IMR-90 (cell line): Measurements from ENCODE around the gene GLTPD2. TPM values are rescaled to one million over a fixed set of nuclear protein-coding genes. Genes with fewer than 3 reads are reported as not detected.

Experiments used
- ATAC-seq: fragments of 200-7000 bp; cut with Tn5 transposase; 2 replicates; pipeline ENCODE4 v1.9.1; 2020; ENCODE audit warnings: low read depth, mild to moderate bottlenecking, moderate library complexity
- BruUV-seq: library from RNA; stranded (reverse); fragments of 400-500 nt; replicated peaks from 2 replicates; lab custom pipeline; 2021; lab: Mats Ljungman, UMichigan
- CTCF ChIA-PET: fragments of 300-600 bp; formaldehyde crosslinking; extraction: SDS; loops from one replicate; lab custom pipeline; 2021; ENCODE audit warnings: antibody characterized with exemption; lab: Yijun Ruan, JAX
- POLR2A ChIA-PET: fragments of 300-600 bp; sonication (Branson Sonifier 250); formaldehyde crosslinking; loops from one replicate; lab custom pipeline; 2022; ENCODE audit warnings: antibody characterized with exemption; ENCODE audit not compliant: unreplicated experiment; lab: Charles Lee
- DNase-seq: peaks from one replicate; pipeline ENCODE4 v3.0.0; 2013
- H2AFZ ChIP-seq: replicated peaks from 2 replicates; pipeline ENCODE3; 2013; ENCODE audit warnings: low read length, mild to moderate bottlenecking; ENCODE audit not compliant: poor library complexity
- H2AK5ac ChIP-seq: 2 replicates; pipeline ENCODE4 v1.6.1; 2013; ENCODE audit warnings: low read depth, low read length, inconsistent platforms
- H2AK9ac ChIP-seq: replicated peaks from 2 replicates; pipeline ENCODE3; 2013; ENCODE audit warnings: mild to moderate bottlenecking, low read depth, low read length, moderate library complexity; ENCODE audit not compliant: poor library complexity
- H2BK120ac ChIP-seq: 2 replicates; pipeline ENCODE4 v1.6.1; 2013; ENCODE audit warnings: low read depth, low read length, inconsistent platforms
- H2BK15ac ChIP-seq: 3 replicates; pipeline ENCODE4 v1.6.1; 2013; ENCODE audit warnings: low read depth, low read length, inconsistent platforms
- H2BK20ac ChIP-seq: 2 replicates; pipeline ENCODE4 v1.6.1; 2013; ENCODE audit warnings: low read depth, mild to moderate bottlenecking, inconsistent platforms, low read length, moderate library complexity
- H2BK5ac ChIP-seq: 2 replicates; pipeline ENCODE4 v1.6.1; 2013; ENCODE audit warnings: mild to moderate bottlenecking, low read depth, low read length, inconsistent platforms; ENCODE audit not compliant: poor library complexity, severe bottlenecking
- H3K14ac ChIP-seq: replicated peaks from 2 replicates; pipeline ENCODE4 v1.6.1; 2013; ENCODE audit warnings: low read depth, low read length, inconsistent platforms
- H3K18ac ChIP-seq: 2 replicates; pipeline ENCODE4 v1.6.1; 2013; ENCODE audit warnings: low read depth, low read length, control low read depth
- H3K23ac ChIP-seq: 2 replicates; pipeline ENCODE4 v1.6.1; 2013; ENCODE audit warnings: low read depth, low read length, inconsistent platforms
- H3K27ac ChIP-seq: 2 replicates; pipeline ENCODE4 v1.5.1; 2013; ENCODE audit warnings: mild to moderate bottlenecking, control low read depth, low read length; ENCODE audit not compliant: insufficient read depth
- H3K27me3 ChIP-seq: 2 replicates; pipeline ENCODE4 v1.6.1; 2013; ENCODE audit warnings: low read length; ENCODE audit not compliant: control insufficient read depth, insufficient read depth
- H3K36me3 ChIP-seq: 2 replicates; pipeline ENCODE4 v1.6.1; 2013; ENCODE audit warnings: low read length, mixed read lengths; ENCODE audit not compliant: control insufficient read depth, insufficient read depth
- H3K4ac ChIP-seq: 2 replicates; pipeline ENCODE4 v1.6.1; 2013; ENCODE audit warnings: low read depth, low read length, inconsistent platforms
- H3K4me1 ChIP-seq: 2 replicates; pipeline ENCODE4 v1.6.1; 2013; ENCODE audit warnings: low read length, mixed read lengths; ENCODE audit not compliant: control insufficient read depth, insufficient read depth
- H3K4me2 ChIP-seq: 2 replicates; pipeline ENCODE4 v1.6.1; 2013; ENCODE audit warnings: low read depth, mild to moderate bottlenecking, control low read depth, low read length, moderate library complexity
- H3K4me3 ChIP-seq: 2 replicates; pipeline ENCODE4 v1.5.1; 2013; ENCODE audit warnings: low read depth, mild to moderate bottlenecking, control low read depth, low read length, moderate library complexity; ENCODE audit not compliant: insufficient read depth
- H3K56ac ChIP-seq: 2 replicates; pipeline ENCODE4 v1.6.1; 2013; ENCODE audit warnings: low read length, inconsistent platforms; ENCODE audit not compliant: insufficient read depth; ENCODE audit errors: extremely low read depth
- H3K79me1 ChIP-seq, 2 experiments: 2 replicates each; pipeline ENCODE4 v1.6.1; 2013; ENCODE audit warnings: low read length in 2 of 2, inconsistent platforms in 1 of 2, low read depth in 1 of 2
- H3K9ac ChIP-seq: 2 replicates; pipeline ENCODE4 v1.6.1; 2013; ENCODE audit warnings: low read depth, low read length, control low read depth
- H3K9me1 ChIP-seq: 2 replicates; pipeline ENCODE4 v1.6.1; 2013; ENCODE audit warnings: low read length, inconsistent platforms; ENCODE audit not compliant: insufficient read depth
- H3K9me3 ChIP-seq: 2 replicates; pipeline ENCODE4 v1.6.1; 2013; ENCODE audit warnings: low read length; ENCODE audit not compliant: control insufficient read depth, insufficient read depth
- H4K20me1 ChIP-seq: 2 replicates; pipeline ENCODE4 v1.6.1; 2013; ENCODE audit warnings: low read length, inconsistent platforms; ENCODE audit not compliant: insufficient read depth
- H4K5ac ChIP-seq: 2 replicates; pipeline ENCODE4 v1.6.1; 2013; ENCODE audit warnings: mild to moderate bottlenecking, low read depth, low read length, control low read depth
- H4K8ac ChIP-seq, 2 experiments: 2 replicates each; pipeline ENCODE4 v1.6.1; 2013; ENCODE audit warnings: low read depth in 2 of 2, low read length in 2 of 2, control low read depth in 1 of 2, inconsistent platforms in 1 of 2
- H4K91ac ChIP-seq: 2 replicates; pipeline ENCODE4 v1.6.1; 2013; ENCODE audit warnings: low read depth, low read length, inconsistent platforms; ENCODE audit not compliant: insufficient read depth
- MAFK ChIP-seq: IDR thresholded peaks from 2 replicates; pipeline ENCODE4 v1.6.1; 2012; ENCODE audit warnings: low read depth, low read length, improper control_type of control experiment
- RAD21 ChIP-seq: IDR thresholded peaks from 2 replicates; pipeline ENCODE4 v1.6.1; 2012; ENCODE audit warnings: low read length, improper control_type of control experiment
- SMC3 ChIP-seq: fragments of 150-350 bp; IDR thresholded peaks from 2 replicates; pipeline ENCODE4 v1.6.1; 2016; ENCODE audit warnings: low read depth, mild to moderate bottlenecking, antibody characterized with exemption, low read length, moderate library complexity
- WGBS, 2 experiments: methylation state at CpG; one replicate each; pipeline versions ENCODE4 v1.1.5 to v1.1.7; 2013; ENCODE audit warnings: missing lambda C conversion rate in 2 of 2; ENCODE audit not compliant: insufficient read length in 1 of 2; ENCODE audit errors: extremely low coverage in 2 of 2; 5-methylcytosine and 5-hydroxymethylcytosine counted together
- dilution Hi-C: fragments of 300-500 bp; cut with HindIII; formaldehyde crosslinking; loops from one replicate; pipeline ENCODE4 v1.14.3; 2018; ENCODE audit warnings: low sequenced_read_pairs; ENCODE audit not compliant: unreplicated experiment
- in situ Hi-C: fragments of 300-500 bp; cut with MboI; formaldehyde crosslinking; loops from 3 replicates; pipeline ENCODE4 v1.14.3; 2019; ENCODE audit warnings: low sequenced_read_pairs, inconsistent platforms, mixed read lengths
- intact Hi-C: fragments of 100-400 bp; cut with micrococcal nuclease; formaldehyde crosslinking; loops from 2 replicates; pipeline ENCODE4 v1.10.0; 2022
- polyA plus RNA-seq, 3 experiments: library from polyadenylated mRNA; depleted of rRNA; stranded (reverse); fragments of >200 nt; gene quantifications; 2 replicates each; pipeline ENCODE4 v1.2.3, GENCODE V29; 2012; ENCODE audit warnings: low replicate concordance in 1 of 3
- total RNA-seq: library from RNA; depleted of rRNA; stranded (reverse); fragments of >200 nt; gene quantifications from 2 replicates; pipeline ENCODE4 v1.2.3, GENCODE V29; 2012
- TF ChIP-seq, protein P1 (sequence below): conservative IDR thresholded peaks from 2 replicates; pipeline ENCODE4 v1.5.1; 2012; ENCODE audit warnings: mild to moderate bottlenecking, low read depth, low read length, improper control_type of control experiment

Gene GLTPD2
- total and polyA plus RNA-seq, 2 of the 4 experiments (the other 2 are of a cell fraction): not detected

DNA sequence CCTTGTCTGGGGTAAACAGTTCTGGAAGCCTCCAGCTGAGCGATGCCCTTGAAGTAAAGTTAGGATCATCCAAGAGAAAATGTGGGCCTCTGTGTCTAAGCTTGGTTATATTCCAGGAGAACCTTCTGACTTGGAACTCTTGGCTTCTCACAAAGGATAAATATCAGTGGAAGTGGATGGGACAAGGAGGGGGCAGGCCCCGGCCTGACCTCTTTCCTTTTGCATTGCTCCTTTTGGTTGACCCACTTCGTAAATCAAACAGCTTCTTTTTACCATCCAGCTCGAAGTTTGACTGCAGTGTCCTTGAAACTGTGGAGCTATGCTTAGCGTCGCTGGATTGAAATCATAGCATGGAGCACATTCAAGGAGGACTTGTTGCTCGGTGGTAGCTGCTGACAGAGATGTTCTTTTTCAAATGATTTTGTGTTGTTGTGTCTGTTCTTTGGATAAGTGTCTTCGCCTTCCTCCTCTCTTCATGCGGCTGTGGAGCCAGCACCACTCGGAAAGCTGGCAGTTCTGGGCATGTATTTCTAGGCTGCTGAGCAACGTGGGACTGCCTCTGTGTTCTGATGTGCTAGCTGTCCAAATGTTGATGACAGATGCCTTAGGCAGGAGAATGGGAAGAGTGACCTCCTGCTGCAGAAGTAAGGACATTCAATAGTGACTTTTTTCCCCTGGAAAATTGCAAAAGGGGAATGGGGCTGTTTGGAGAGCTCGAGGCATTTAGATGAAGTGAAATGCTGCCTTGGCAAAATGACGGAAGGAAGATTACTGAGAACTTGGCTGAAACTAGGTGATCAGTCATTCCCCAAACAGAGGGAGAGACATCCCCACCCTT is 48.9 kb downstream of the GLTPD2 start:
- ATAC-seq (no peak), DNase-seq (no peak)
- H3K4ac ChIP-seq: 0 out of 2 replicates have a peak overlapping the region, but pooled peaks have one; percentile 10
- no peak overlapping the region for H4K8ac ChIP-seq
- intact Hi-C loops: no loop called here
- H2AFZ ChIP-seq: no peak overlapping the region
- in situ Hi-C loops: no loop called here
- ChIA-PET POLR2A (no interaction called here), CTCF (no interaction called here)
- TF ChIP-seq RAD21 (no peak), SMC3 (no peak), MAFK (no peak)
- TF ChIP-seq, protein P1, sequence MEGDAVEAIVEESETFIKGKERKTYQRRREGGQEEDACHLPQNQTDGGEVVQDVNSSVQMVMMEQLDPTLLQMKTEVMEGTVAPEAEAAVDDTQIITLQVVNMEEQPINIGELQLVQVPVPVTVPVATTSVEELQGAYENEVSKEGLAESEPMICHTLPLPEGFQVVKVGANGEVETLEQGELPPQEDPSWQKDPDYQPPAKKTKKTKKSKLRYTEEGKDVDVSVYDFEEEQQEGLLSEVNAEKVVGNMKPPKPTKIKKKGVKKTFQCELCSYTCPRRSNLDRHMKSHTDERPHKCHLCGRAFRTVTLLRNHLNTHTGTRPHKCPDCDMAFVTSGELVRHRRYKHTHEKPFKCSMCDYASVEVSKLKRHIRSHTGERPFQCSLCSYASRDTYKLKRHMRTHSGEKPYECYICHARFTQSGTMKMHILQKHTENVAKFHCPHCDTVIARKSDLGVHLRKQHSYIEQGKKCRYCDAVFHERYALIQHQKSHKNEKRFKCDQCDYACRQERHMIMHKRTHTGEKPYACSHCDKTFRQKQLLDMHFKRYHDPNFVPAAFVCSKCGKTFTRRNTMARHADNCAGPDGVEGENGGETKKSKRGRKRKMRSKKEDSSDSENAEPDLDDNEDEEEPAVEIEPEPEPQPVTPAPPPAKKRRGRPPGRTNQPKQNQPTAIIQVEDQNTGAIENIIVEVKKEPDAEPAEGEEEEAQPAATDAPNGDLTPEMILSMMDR: no peak
- no peak overlapping the region for H4K91ac ChIP-seq
- H2AK9ac ChIP-seq: no peak overlapping the region
- H3K23ac ChIP-seq: 0 out of 2 replicates have a peak overlapping the region, but pooled peaks have one; percentile 2
- H3K36me3 ChIP-seq: peaks cover 5% of the 10 kb centered on the region; the same call in 1 of the 2 replicates
- 60% methylated on average over 2 of the region's 13 CpGs; no CpG with 5 or more reads in 1 of the 2 experiments for WGBS, 2 experiments
- no peak overlapping the region for H2BK5ac ChIP-seq
- no peaks in the 10 kb centered on the region for H3K27me3 ChIP-seq
- no peak overlapping the region for H2AK5ac ChIP-seq
- H3K9ac ChIP-seq: no peak overlapping the region
- peaks cover 38 to 85% of the 10 kb centered on the region in 2 experiments for H3K79me1 ChIP-seq
- no peak overlapping the region for H3K4me3 ChIP-seq
- no peak overlapping the region for H2BK120ac ChIP-seq
- peaks cover 66% of the 10 kb centered on the region for H4K20me1 ChIP-seq
- H2BK15ac ChIP-seq: no peak overlapping the region
- H3K9me1 ChIP-seq: peaks cover 44% of the 10 kb centered on the region
- H3K4me2 ChIP-seq: no peak overlapping the region
- no peaks in the 10 kb centered on the region for H3K9me3 ChIP-seq
- no peak overlapping the region for H3K18ac ChIP-seq
- H3K4me1 ChIP-seq: peaks cover 19% of the 10 kb centered on the region
- no peak overlapping the region for H2BK20ac ChIP-seq
- BruUV-seq: no TSS peak
- H3K14ac ChIP-seq: no peak overlapping the region
- H3K56ac ChIP-seq: no peak overlapping the region
- no peak overlapping the region for H4K5ac ChIP-seq
- dilution Hi-C loops: no loop called here
- H3K27ac ChIP-seq: no peak overlapping the region
